ENCODE measurements around the gene IFNAR1. TPM values are rescaled to one million over a fixed set of nuclear protein-coding genes. Genes with fewer than 3 reads are reported as not detected.
A peak's percentile ranks its signal among the peaks of the same experiment; 100 is the strongest.

The IFNAR1 gene
- total and polyA plus RNA-seq, 9 of the 15 experiments (the other 6 are each of a cell fraction or from before 2014, with no cell fraction given): 8.6 to 31.8 (median 14.8) TPM

DNA sequence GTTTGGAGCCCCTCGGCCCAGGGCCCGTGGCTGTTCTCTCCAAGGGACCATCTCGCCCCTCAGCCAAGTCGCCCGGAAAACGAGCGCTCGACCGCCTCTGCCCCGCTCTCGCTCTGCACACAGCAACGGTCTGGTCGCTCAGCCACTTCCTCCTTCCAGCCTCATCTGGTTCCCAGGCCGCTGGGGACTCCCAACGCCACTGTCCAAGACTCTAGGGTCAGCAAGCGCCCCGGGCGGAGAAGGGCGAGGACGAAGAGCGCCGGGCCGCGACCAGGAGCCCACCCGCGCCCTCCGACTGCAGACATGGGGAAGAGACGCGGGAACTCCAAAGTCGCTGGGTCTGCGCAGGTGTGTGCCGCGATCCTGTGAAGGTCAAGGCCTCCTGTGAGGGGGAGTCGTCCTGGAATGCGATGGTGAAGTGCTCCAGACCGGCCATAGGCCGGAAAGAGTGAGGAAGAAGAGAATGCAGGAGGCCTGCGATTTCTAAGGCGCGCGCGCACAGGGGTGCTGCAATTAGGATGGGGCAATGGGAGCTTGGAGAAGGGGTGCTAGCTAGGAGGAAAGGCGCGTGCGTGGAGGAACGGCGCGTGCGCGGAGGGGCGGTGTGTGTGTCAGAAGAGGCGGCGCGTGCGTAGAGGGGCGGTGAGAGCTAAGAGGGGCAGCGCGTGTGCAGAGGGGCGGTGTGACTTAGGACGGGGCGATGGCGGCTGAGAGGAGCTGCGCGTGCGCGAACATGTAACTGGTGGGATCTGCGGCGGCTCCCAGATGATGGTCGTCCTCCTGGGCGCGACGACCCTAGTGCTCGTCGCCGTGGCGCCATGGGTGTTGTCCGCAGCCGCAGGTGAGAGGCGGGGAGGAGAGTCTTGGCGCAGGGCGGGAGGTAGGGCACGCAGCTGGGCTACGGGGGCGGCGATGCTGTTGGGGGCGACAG, at the start of gene IFNAR1 (continued):
- TF ChIP-seq FOXP1 (CRISPR knock-in tag; IDR thresholded peaks at IDR 0.05) (0 out of 2 replicates have a peak, but pooled peaks have one; percentile 50), FOXK1 (CRISPR knock-in tag; IDR thresholded peaks at IDR 0.05; ENCODE audit: borderline replicate concordance) (peak; percentile 87; the same call in 1 of the 2 replicates), SP1 (CRISPR knock-in tag; IDR thresholded peaks at IDR 0.05) (peak; percentile 79), SRSF3 (IDR thresholded peaks at IDR 0.05; ENCODE audit: insufficient read depth, low read length) (no peak), ZBTB17 (CRISPR knock-in tag; IDR thresholded peaks at IDR 0.05) (no peak), KHSRP (IDR thresholded peaks at IDR 0.05) (no peak)
- TF ChIP-seq, protein P1, sequence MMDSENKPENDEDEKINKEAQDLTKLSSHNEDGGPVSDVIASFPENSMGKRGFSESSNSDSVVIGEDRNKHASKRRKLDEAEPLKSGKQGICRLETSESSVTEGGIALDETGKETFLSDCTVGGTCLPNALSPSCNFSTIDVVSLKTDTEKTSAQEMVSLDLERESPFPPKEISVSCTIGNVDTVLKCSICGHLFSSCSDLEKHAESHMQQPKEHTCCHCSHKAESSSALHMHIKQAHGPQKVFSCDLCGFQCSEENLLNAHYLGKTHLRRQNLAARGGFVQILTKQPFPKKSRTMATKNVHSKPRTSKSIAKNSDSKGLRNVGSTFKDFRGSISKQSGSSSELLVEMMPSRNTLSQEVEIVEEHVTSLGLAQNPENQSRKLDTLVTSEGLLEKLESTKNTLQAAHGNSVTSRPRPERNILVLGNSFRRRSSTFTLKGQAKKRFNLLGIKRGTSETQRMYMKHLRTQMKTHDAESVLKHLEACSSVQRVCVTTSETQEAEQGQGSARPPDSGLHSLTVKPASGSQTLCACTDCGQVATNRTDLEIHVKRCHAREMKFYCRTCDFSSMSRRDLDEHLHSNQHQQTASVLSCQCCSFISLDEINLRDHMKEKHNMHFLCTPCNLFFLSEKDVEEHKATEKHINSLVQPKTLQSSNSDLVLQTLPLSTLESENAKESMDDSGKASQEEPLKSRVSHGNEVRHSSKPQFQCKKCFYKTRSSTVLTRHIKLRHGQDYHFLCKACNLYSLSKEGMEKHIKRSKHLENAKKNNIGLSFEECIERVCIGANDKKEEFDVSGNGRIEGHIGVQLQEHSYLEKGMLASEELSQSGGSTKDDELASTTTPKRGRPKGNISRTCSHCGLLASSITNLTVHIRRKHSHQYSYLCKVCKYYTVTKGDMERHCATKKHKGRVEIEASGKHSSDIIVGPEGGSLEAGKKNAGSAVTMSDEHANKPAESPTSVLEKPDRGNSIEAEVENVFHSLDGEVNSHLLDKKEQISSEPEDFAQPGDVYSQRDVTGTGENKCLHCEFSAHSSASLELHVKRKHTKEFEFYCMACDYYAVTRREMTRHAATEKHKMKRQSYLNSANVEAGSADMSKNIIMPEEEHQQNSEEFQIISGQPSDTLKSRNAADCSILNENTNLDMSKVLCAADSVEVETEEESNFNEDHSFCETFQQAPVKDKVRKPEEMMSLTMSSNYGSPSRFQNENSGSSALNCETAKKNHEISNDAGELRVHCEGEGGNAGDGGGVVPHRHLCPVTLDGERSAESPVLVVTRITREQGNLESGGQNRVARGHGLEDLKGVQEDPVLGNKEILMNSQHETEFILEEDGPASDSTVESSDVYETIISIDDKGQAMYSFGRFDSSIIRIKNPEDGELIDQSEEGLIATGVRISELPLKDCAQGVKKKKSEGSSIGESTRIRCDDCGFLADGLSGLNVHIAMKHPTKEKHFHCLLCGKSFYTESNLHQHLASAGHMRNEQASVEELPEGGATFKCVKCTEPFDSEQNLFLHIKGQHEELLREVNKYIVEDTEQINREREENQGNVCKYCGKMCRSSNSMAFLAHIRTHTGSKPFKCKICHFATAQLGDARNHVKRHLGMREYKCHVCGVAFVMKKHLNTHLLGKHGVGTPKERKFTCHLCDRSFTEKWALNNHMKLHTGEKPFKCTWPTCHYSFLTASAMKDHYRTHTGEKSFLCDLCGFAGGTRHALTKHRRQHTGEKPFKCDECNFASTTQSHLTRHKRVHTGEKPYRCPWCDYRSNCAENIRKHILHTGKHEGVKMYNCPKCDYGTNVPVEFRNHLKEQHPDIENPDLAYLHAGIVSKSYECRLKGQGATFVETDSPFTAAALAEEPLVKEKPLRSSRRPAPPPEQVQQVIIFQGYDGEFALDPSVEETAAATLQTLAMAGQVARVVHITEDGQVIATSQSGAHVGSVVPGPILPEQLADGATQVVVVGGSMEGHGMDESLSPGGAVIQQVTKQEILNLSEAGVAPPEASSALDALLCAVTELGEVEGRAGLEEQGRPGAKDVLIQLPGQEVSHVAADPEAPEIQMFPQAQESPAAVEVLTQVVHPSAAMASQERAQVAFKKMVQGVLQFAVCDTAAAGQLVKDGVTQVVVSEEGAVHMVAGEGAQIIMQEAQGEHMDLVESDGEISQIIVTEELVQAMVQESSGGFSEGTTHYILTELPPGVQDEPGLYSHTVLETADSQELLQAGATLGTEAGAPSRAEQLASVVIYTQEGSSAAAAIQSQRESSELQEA (IDR thresholded peaks at IDR 0.05; ENCODE audit: low read depth): no peak
- TF ChIP-seq, protein P2, sequence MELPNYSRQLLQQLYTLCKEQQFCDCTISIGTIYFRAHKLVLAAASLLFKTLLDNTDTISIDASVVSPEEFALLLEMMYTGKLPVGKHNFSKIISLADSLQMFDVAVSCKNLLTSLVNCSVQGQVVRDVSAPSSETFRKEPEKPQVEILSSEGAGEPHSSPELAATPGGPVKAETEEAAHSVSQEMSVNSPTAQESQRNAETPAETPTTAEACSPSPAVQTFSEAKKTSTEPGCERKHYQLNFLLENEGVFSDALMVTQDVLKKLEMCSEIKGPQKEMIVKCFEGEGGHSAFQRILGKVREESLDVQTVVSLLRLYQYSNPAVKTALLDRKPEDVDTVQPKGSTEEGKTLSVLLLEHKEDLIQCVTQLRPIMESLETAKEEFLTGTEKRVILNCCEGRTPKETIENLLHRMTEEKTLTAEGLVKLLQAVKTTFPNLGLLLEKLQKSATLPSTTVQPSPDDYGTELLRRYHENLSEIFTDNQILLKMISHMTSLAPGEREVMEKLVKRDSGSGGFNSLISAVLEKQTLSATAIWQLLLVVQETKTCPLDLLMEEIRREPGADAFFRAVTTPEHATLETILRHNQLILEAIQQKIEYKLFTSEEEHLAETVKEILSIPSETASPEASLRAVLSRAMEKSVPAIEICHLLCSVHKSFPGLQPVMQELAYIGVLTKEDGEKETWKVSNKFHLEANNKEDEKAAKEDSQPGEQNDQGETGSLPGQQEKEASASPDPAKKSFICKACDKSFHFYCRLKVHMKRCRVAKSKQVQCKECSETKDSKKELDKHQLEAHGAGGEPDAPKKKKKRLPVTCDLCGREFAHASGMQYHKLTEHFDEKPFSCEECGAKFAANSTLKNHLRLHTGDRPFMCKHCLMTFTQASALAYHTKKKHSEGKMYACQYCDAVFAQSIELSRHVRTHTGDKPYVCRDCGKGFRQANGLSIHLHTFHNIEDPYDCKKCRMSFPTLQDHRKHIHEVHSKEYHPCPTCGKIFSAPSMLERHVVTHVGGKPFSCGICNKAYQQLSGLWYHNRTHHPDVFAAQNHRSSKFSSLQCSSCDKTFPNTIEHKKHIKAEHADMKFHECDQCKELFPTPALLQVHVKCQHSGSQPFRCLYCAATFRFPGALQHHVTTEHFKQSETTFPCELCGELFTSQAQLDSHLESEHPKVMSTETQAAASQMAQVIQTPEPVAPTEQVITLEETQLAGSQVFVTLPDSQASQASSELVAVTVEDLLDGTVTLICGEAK (IDR thresholded peaks at IDR 0.05): peak; percentile 54
- TF ChIP-seq, protein P2 (CRISPR knock-in tag; IDR thresholded peaks at IDR 0.05): no peak
